GM23338 (cell line): Measurements from ENCODE around the gene POLG2. TPM values are rescaled to one million over a fixed set of nuclear protein-coding genes. Genes with fewer than 3 reads are reported as not detected.

Experiments
- ATAC-seq: fragments of 200-7000 bp; cut with Tn5 transposase; 3 replicates; pipeline ENCODE4 v1.9.1; 2020
- DNase-seq: peaks from one replicate; pipeline ENCODE4 v3.0.0-alpha.2; 2015; ENCODE audit warnings: low spot score
- H2AFZ ChIP-seq: fragments of 200-600 bp; sonication (generic); 2 replicates; pipeline ENCODE4 v1.8.0; 2016; ENCODE audit warnings: antibody characterized with exemption, mild to moderate bottlenecking, moderate library complexity
- H3F3A ChIP-seq: fragments of 200-600 bp; sonication (generic); replicated peaks from 2 replicates; pipeline ENCODE4 v1.8.0; 2017; ENCODE audit warnings: antibody characterized with exemption, mixed run types, low read depth
- H3K27ac ChIP-seq: fragments of 200-600 bp; sonication (generic); 2 replicates; pipeline ENCODE4 v1.6.1; 2016; ENCODE audit warnings: low read depth
- H3K27me3 ChIP-seq: fragments of 200-600 bp; sonication (generic); 2 replicates; pipeline ENCODE4 v1.8.0; 2016; ENCODE audit warnings: mild to moderate bottlenecking, mixed run types, moderate library complexity; ENCODE audit not compliant: insufficient read depth
- H3K36me3 ChIP-seq: fragments of 200-600 bp; sonication (generic); 2 replicates; pipeline ENCODE4 v1.8.0; 2016; ENCODE audit warnings: mild to moderate bottlenecking; ENCODE audit not compliant: insufficient read depth
- H3K4me1 ChIP-seq: fragments of 200-600 bp; sonication (generic); 2 replicates; pipeline ENCODE4 v1.8.0; 2016; ENCODE audit warnings: mild to moderate bottlenecking, moderate library complexity; ENCODE audit not compliant: insufficient read depth
- H3K4me2 ChIP-seq: fragments of 200-600 bp; sonication (generic); 2 replicates; pipeline ENCODE4 v1.7.1; 2017; ENCODE audit warnings: mixed run types
- H3K4me3 ChIP-seq: fragments of 200-600 bp; sonication (generic); 2 replicates; pipeline ENCODE4 v1.6.1; 2016; ENCODE audit warnings: mixed run types
- H3K79me2 ChIP-seq: fragments of 200-600 bp; sonication (generic); replicated peaks from 2 replicates; pipeline ENCODE4 v1.8.0; 2017; ENCODE audit warnings: mild to moderate bottlenecking; ENCODE audit not compliant: insufficient read depth
- H3K9me2 ChIP-seq: fragments of 200-600 bp; sonication (generic); 2 replicates; pipeline ENCODE4 v1.8.0; 2017; ENCODE audit not compliant: insufficient read depth
- H4K20me1 ChIP-seq: fragments of 200-600 bp; sonication (generic); replicated peaks from 2 replicates; pipeline ENCODE4 v1.8.0; 2017; ENCODE audit warnings: mild to moderate bottlenecking; ENCODE audit not compliant: insufficient read depth
- H3K27ac Mint-ChIP-seq: 2 replicates; pipeline ENCODE4 v1.8.0; 2020; ENCODE audit warnings: inconsistent platforms, mild to moderate bottlenecking, moderate library complexity, mixed read lengths
- H3K27me3 Mint-ChIP-seq: 3 replicates; pipeline ENCODE4 v1.8.0; 2022; ENCODE audit warnings: low read depth, mild to moderate bottlenecking, moderate library complexity, mixed read lengths, inconsistent platforms; ENCODE audit not compliant: insufficient read depth, poor library complexity
- H3K36me3 Mint-ChIP-seq: 3 replicates; pipeline ENCODE4 v1.8.0; 2021; ENCODE audit warnings: low read depth, mild to moderate bottlenecking, inconsistent platforms, moderate library complexity, mixed read lengths
- H3K4me1 Mint-ChIP-seq: 3 replicates; pipeline ENCODE4 v1.8.0; 2020; ENCODE audit warnings: mild to moderate bottlenecking, inconsistent platforms, mixed read lengths
- H3K4me3 Mint-ChIP-seq: 3 replicates; pipeline ENCODE4 v1.8.0; 2021; ENCODE audit warnings: moderate library complexity, mild to moderate bottlenecking, inconsistent platforms, mixed read lengths
- H3K9me3 Mint-ChIP-seq: 3 replicates; pipeline ENCODE4 v1.8.0; 2020; ENCODE audit warnings: moderate library complexity, mild to moderate bottlenecking, inconsistent platforms, mixed read lengths
- CREB1 ChIP-seq: fragments of 250-450 bp; sonication (Bioruptor Pico); IDR thresholded peaks from 2 replicates; pipeline ENCODE4 v1.5.0; 2020; ENCODE audit warnings: low read depth, mild to moderate bottlenecking, moderate library complexity
- JUNB ChIP-seq: IDR thresholded peaks from one replicate; pipeline ENCODE4 v1.6.1; 2016; ENCODE audit warnings: antibody characterized with exemption; ENCODE audit not compliant: unreplicated experiment
- ZNF114 ChIP-seq: fragments of 250-450 bp; sonication (Bioruptor Pico); IDR thresholded peaks from 2 replicates; pipeline ENCODE4 v1.5.0; 2020; ENCODE audit warnings: mild to moderate bottlenecking, moderate library complexity
- ZNF331 ChIP-seq: fragments of 250-450 bp; sonication (Bioruptor Pico); IDR thresholded peaks from 2 replicates; pipeline ENCODE4 v1.5.0; 2020; ENCODE audit warnings: low read depth, mild to moderate bottlenecking, moderate library complexity
- polyA plus RNA-seq: library from polyadenylated mRNA; unstranded; fragments of >200 nt; fragmentation: Nextera tagmentation; extraction: Ambion mirVana; gene quantifications from 2 replicates; pipeline ENCODE4 v1.2.1, GENCODE V29; 2016
- total RNA-seq: library from RNA; depleted of rRNA; stranded (reverse); fragments of >200 nt; shearing (Covaris generic); gene quantifications from 2 replicates; pipeline ENCODE4 v1.2.3, GENCODE V29; 2014
- TF ChIP-seq, protein P1 (sequence below): IDR thresholded peaks from one replicate; pipeline ENCODE4 v1.6.1; 2018; ENCODE audit warnings: antibody characterized with exemption; ENCODE audit not compliant: unreplicated experiment
- TF ChIP-seq, protein P2 (sequence below), 2 experiments: fragments of 200-600 bp in 1 of 2; sonication (generic) in 1 of 2; conservative IDR thresholded peaks; 2 replicates each; pipeline versions ENCODE4 v1.5.1 to v1.6.1; 2016 to 2017; ENCODE audit warnings: antibody characterized with exemption in 2 of 2, low read depth in 2 of 2, mild to moderate bottlenecking in 2 of 2, moderate library complexity in 1 of 2

Gene POLG2
- total and polyA plus RNA-seq, 2 experiments from 2014 or later: 20.2 to 28.0 TPM

DNA sequence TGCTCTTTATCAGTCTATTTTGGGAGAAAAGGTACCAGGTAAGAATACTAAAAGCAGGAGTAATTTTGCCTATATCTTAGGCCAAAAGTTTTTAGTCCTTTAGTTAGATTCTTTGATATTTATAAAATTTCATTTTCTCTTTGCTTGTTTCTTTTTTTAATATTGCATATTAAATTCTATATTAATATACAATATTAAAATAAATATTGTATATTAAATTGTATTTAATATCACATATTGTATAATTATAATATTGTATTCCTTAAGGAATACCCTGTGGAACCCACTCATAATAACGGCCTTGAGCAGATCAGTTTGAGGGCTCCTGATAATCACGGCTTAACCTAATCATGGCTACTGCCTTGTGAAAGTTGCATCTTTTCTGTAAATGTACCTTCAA, 11.8 kb upstream of the POLG2 start (continued):
- TF ChIP-seq, protein P1, sequence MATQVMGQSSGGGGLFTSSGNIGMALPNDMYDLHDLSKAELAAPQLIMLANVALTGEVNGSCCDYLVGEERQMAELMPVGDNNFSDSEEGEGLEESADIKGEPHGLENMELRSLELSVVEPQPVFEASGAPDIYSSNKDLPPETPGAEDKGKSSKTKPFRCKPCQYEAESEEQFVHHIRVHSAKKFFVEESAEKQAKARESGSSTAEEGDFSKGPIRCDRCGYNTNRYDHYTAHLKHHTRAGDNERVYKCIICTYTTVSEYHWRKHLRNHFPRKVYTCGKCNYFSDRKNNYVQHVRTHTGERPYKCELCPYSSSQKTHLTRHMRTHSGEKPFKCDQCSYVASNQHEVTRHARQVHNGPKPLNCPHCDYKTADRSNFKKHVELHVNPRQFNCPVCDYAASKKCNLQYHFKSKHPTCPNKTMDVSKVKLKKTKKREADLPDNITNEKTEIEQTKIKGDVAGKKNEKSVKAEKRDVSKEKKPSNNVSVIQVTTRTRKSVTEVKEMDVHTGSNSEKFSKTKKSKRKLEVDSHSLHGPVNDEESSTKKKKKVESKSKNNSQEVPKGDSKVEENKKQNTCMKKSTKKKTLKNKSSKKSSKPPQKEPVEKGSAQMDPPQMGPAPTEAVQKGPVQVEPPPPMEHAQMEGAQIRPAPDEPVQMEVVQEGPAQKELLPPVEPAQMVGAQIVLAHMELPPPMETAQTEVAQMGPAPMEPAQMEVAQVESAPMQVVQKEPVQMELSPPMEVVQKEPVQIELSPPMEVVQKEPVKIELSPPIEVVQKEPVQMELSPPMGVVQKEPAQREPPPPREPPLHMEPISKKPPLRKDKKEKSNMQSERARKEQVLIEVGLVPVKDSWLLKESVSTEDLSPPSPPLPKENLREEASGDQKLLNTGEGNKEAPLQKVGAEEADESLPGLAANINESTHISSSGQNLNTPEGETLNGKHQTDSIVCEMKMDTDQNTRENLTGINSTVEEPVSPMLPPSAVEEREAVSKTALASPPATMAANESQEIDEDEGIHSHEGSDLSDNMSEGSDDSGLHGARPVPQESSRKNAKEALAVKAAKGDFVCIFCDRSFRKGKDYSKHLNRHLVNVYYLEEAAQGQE: no peak
- TF ChIP-seq, protein P2, sequence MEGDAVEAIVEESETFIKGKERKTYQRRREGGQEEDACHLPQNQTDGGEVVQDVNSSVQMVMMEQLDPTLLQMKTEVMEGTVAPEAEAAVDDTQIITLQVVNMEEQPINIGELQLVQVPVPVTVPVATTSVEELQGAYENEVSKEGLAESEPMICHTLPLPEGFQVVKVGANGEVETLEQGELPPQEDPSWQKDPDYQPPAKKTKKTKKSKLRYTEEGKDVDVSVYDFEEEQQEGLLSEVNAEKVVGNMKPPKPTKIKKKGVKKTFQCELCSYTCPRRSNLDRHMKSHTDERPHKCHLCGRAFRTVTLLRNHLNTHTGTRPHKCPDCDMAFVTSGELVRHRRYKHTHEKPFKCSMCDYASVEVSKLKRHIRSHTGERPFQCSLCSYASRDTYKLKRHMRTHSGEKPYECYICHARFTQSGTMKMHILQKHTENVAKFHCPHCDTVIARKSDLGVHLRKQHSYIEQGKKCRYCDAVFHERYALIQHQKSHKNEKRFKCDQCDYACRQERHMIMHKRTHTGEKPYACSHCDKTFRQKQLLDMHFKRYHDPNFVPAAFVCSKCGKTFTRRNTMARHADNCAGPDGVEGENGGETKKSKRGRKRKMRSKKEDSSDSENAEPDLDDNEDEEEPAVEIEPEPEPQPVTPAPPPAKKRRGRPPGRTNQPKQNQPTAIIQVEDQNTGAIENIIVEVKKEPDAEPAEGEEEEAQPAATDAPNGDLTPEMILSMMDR (conservative IDR thresholded peaks at IDR 0.05; ENCODE audit: low read depth in 2 of 2): no peak
- TF ChIP-seq ZNF331 (CRISPR knock-in tag): no peak
- TF ChIP-seq CREB1: no peak
- TF ChIP-seq JUNB: no peak

GRCh38 chr17:64507413-64507782, 10.5 kb upstream of the POLG2 start:
- H3K79me2 ChIP-seq: peaks cover 93% of the 10 kb centered on the region
- H3K9me3 Mint-ChIP-seq: peaks cover 4% of the 10 kb centered on the region; the same call in 1 of the 3 replicates
- peaks cover 20% of the 10 kb centered on the region for H3F3A ChIP-seq
- TF ChIP-seq ZNF114 (CRISPR knock-in tag): no peak
- TF ChIP-seq, protein P2 (conservative IDR thresholded peaks at IDR 0.05; ENCODE audit: low read depth in 2 of 2): peak; percentile 33 to 42
- H3K4me1 Mint-ChIP-seq: peaks cover 52% of the 10 kb centered on the region
- H2AFZ ChIP-seq: no peak overlapping the region
- H3K36me3 Mint-ChIP-seq: peaks cover 84% of the 10 kb centered on the region
- H3K4me2 ChIP-seq: peak overlapping the region; percentile 85
- ATAC-seq (peak; percentile 17), DNase-seq (peak; percentile 74)
- peak overlapping the region; percentile 99 for H3K27ac ChIP-seq
- no peaks in the 10 kb centered on the region for H3K27me3 ChIP-seq
- peaks cover 16% of the 10 kb centered on the region for H3K4me1 ChIP-seq
- peaks cover 51% of the 10 kb centered on the region for H3K36me3 ChIP-seq
- peak overlapping the region; percentile 99 for H3K4me3 Mint-ChIP-seq
- H4K20me1 ChIP-seq: peaks cover 45% of the 10 kb centered on the region
- peak overlapping the region; percentile 100 for H3K4me3 ChIP-seq
- peaks cover 24% of the 10 kb centered on the region for H3K27me3 Mint-ChIP-seq
- H3K27ac Mint-ChIP-seq: peak overlapping the region; percentile 100
- no peaks in the 10 kb centered on the region for H3K9me2 ChIP-seq
